Thyroid gland (tissue), 4 donors: ENCODE data around the gene AMELY.

Source experiments
- POLR2A ChIP-seq, 2 donors: fragments of 450-650 bp; IDR thresholded peaks; one replicate each; pipeline ENCODE4 v1.6.1; 2017; ENCODE audit warnings: antibody characterized with exemption in 2 of 2, mild to moderate bottlenecking in 2 of 2, moderate library complexity in 1 of 2
- TF ChIP-seq, protein P1 (sequence below), 6 experiments: fragments of 200-600 bp in 3 of 6; fragments of 450-650 bp in 3 of 6; sonication (generic) in 3 of 6; IDR thresholded peaks; one replicate each; pipeline ENCODE4 v1.5.1; 2016 to 2019; ENCODE audit warnings: antibody characterized with exemption in 6 of 6, mild to moderate bottlenecking in 2 of 6, inconsistent platforms in 1 of 6, moderate library complexity in 1 of 6

DNA sequence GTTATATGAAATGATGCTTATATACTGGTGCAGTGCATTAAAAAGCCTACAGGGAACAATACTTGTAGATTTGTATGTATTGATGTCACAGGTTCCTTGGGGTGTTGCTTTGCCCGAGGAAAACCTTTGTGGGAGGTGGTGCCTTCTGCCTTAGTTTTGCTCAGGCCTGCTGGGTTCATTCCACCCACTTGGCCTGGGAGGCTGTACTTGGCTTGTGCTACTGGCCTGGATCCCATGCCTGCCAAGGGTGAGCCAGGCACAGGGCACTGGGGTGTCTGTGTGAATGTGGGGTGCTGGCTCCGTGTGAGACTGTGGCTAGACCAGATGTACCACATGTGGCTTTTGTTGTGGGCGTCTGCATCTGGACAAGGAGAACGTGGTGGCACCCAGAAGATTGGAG, 16.7 kb upstream of the AMELY start:
- TF ChIP-seq, protein P1, sequence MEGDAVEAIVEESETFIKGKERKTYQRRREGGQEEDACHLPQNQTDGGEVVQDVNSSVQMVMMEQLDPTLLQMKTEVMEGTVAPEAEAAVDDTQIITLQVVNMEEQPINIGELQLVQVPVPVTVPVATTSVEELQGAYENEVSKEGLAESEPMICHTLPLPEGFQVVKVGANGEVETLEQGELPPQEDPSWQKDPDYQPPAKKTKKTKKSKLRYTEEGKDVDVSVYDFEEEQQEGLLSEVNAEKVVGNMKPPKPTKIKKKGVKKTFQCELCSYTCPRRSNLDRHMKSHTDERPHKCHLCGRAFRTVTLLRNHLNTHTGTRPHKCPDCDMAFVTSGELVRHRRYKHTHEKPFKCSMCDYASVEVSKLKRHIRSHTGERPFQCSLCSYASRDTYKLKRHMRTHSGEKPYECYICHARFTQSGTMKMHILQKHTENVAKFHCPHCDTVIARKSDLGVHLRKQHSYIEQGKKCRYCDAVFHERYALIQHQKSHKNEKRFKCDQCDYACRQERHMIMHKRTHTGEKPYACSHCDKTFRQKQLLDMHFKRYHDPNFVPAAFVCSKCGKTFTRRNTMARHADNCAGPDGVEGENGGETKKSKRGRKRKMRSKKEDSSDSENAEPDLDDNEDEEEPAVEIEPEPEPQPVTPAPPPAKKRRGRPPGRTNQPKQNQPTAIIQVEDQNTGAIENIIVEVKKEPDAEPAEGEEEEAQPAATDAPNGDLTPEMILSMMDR (IDR thresholded peaks at IDR 0.05): no peak
- TF ChIP-seq POLR2A (IDR thresholded peaks at IDR 0.05): no peak
